G401.6 (cell line): Measurements from ENCODE around the gene PHLDA1.
"Not testable (repeated sequence)": the region's sequence is repeated elsewhere in the genome, so short reads cannot be mapped to it uniquely, and the experiment has no call there.

ENCODE experiments used
- FAIRE-seq: peaks from 2 replicates; lab custom pipeline; 2012; peaks lifted over from hg19 to GRCh38; lab: Jason Lieb, UNC

Gene PHLDA1

DNA sequence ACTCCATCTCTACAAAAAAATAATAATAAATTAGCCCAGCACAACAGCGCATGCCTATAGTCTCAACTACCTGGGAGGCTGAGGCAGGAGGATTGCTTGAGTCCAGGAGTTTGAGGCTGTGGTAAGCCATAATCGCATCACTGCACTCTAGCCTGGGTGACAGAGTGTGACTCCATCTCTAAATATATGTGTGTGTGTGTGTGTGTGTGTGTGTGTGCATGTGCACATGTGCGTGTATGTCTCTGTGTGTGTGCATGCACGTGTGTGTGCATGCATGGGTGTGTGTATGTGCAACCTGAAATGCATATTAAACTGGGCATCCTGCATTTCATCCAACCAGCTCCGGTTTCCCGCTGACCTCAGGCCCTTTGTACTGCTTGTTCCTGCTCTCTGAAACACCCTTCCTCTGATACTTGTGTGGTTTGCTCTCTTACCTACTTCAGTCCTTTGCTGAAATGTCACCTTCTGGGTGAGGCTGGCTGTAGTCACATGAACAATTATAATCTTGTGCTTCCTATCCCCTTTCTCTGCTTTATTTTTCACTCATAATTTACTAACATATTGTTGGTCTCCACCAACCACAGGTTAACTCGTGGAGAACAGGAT is 46.9 kb downstream of the PHLDA1 start:
- FAIRE-seq: no peak

DNA sequence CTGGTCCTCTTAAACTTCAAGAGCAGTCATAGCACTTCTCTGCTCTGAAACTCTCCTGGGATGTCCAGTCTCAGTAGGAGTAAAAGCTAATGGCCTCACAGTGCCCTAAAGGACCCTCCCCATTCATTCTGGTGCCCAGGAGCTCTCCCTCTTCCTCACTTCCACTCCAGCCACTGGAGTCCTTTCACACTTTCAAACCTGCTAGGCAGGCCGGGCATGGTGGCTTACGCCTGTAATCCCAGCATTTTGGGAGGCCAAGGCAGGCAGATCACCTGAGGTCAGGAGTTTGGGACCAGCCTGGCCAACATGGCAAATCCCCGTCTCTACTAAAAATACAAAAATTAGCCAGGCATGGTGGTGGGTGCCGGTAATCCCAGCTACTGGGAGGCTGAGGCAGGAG is 47.7 kb downstream of the PHLDA1 start:
- FAIRE-seq: not testable (repeated sequence)

DNA sequence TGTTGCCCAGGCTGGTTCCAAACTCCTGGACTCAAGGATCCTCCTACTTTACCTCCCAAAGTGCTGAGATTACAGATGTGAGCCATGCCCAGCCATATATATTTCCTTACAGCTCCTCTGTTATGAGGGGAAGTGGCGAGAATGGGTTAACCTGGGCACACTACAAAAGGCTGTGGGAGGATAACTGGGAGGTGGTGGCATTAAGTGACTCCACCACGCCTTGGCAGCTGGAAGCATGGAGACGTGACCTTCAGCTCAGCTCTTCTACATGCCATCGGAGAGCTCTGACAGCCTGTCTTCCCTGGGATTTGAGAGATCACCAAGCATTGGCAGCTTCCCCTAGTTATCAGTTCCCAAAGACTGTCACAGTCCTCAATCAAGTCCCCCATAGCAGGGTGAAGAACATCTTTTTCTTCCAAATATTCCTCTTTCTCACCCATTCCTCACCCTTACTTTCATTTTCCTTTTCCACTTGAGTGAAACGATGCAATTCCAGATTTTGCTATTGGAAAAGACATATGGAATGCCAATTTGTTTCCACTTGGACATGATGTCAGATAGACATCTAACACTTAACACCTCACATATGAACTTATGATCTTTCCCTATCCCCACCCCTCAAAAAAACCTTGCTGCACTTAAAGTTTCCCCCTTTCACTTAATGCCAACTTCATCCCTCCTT is 48.5 kb downstream of the PHLDA1 start:
- FAIRE-seq: no peak

DNA sequence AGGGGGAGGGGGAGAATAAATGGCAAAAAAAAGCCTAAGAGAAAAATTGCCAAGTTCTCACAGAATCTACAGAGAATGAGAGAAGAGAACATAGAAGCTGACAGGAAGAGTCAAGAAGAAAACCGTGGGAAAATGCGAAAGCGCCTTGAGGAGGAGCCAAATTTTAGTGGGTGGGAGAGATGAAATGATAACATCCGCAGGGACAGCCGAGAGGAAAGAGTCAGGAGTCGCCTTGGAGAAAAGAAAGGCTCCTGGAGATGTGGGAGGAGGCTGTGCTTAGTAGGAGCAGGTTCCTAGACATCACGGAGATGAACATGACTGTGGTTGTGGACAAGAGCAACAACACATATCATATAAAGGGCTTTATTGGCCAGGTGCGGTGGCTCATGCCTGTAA is 49.4 kb downstream of the PHLDA1 start:
- no peak for FAIRE-seq

DNA sequence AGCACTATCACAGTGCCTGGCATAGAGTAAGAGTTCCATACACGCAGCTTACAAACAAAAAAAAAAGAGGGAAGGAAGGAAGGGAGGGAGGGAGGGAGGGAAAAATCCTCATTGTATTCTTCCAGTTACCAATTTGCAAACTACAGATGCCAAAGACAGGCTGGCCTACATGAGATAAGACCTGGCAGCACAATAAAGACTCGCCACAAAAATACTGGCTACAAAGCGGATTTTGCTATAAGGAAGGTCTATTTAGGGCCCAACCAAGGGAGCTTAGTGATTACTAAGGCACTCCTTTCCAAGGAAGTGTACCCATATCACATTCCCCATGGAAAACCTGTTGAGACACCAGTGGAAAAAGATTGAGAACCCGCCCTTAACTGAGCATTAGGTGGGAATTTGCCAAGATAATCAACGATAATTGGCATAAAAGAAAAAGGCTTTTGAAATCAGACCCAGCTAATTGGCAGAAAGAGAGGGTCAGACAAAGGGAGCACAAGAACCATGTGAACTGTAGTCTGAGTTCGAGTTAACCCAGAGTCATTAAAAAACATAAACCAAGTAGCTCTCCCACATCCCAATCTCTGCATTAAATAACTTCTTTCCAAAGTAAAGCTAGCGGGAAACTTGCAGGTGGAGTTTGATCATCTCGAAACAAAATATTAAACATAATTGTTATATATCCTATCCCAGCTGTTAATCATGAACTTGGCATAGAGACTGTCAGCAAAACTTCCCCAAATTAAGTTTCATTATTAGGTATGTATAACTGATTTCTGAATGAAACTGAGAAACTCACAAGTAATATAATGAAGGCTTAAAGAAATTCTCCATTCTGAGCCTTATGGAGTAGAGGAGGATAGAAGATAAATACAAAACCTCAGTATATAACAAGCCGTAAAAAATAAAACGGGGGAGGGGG is 50.1 kb downstream of the PHLDA1 start:
- no peak for FAIRE-seq

DNA sequence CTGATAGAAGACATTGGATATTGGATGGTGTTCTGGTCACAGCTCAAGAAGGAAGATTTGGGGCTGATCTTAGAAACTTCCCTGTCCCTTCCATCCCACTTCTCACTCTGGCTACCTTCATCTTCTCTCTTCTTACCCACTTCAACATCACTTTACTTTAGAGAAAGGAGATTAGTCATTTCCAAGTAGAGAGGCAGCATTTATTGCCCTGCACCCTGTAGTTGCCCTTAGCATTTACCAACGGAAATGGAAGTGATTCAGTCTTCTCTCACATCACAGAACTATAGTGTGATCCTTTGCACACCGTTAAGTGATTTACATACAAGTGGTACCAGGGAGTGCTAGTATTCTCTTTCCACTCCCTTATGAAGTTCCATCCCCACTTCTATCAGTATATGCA is 52.4 kb downstream of the PHLDA1 start:
- FAIRE-seq: no peak

DNA sequence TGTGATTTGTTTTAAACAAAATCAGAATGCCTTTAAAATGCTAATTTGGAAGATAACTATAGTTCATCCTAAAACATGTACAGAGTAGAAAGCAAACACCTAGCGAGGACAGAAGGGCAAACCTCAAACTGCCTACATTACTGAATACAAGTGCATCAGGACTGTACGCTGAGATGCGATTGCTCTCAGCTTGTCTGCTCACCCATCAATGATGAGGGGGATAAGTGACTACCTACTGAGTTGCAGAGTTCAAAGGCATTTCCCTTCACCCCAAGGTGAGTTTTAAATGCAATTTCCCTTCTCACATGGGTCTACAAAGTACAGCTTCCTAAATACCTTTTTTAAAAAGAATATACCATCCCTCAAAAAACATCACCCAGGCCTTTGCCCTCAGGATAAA is 52.9 kb downstream of the PHLDA1 start:
- no peak for FAIRE-seq

DNA sequence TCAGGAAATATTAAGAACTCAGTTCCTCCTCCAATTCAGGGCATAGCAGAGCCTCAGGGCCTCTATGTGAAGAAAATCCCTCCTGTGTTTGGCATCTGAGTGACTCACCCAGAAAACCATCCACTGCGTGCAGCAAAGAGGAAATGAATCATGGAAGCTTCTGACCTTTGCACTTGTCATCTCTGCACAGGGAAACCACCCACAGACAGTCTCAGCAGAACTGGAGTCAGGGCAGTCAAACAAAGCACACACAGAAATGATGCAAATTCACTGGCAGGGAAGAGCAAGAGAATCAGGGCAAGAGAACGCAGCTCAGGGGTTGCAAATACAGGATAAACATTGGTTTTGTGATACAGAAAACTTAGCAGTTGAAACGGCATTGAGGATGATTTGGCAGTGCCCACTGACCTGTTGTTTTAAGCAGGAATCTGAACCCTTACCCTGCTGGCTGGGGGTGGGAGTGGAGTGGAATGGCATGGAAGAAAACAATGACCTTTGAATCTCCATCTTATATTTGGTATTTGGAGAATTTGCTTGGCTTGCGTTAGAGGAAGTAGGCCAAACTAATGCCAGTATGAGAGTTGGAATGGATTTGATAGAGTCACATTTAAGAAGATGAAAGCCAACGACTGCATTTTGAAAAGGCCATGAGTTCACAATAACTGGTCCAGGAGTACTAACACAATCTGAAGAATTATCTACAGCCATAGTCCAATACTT is 53.5 kb downstream of the PHLDA1 start:
- FAIRE-seq: peak; percentile 98

DNA sequence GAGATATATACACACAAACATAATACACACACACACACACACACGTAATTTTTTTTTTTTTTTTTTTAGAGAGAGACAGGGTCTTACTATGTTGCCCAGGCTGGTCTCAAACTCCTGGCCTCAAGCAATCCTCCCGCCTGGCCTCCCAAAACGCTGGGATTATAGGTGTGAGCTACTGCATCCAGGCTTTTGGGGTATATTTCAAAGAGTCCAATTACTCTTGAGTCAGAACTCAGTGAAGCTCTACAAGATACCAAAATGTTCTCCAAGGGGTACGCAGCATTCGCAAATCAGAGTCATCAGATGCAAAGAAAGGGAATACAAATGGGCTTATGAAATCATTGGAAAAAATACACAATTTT is 54.0 kb downstream of the PHLDA1 start:
- FAIRE-seq: no peak

DNA sequence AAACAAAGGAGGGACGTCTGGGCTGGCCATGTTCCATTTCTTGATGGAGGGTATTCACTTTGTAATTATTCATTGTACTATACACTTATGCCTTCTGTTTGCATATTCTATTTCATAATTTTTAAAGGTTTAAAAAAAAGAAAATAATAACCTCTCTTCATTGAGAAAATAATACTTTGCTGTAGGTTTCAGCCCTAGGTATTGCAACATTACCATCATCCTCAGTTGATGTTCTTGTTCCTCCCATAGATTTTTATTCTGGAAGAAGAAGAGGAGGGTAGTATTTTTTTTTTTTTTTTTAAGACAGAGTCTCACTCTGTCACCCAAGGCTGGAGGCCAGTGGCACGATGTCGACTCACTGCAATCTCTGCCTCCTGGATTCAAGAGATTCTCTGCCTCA is 54.7 kb downstream of the PHLDA1 start:
- FAIRE-seq: no peak

DNA sequence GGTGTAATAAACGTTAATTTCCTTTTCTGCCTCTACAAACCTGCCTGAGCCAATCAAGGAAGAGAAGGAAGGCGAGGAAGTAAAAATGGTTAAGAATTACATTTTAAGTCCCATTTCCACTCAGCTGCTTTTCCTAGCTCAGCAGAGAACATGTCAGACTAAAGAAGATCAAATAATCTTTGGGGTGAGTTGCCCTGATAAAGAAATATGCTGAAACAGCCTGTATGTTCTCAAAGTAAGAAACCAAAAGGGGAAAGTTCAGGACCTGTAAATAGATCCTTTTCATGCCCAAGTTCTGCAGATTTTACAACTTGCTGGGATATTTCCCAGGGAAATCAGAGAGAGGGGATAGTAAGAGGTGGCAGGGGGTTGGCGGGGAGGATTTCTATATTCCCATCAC is 55.5 kb downstream of the PHLDA1 start:
- no peak for FAIRE-seq

DNA sequence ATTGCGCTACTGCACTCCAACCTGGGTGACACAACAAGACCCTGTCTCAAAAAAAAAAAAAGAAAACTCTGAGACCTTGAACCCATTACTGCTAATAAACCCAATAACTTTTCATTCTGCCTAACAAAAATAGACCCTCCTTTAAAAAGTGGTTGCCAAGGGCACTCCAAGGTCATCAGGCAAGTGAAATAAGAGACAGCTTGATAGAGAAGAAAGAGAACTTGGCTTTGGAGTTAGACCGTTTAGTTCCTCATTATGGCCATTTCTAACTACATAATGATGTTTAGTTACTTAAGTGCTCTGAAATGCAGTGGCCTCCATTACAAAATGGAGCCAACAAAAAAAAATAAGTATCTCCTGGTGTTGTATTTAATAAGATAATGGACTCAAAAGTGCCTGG is 55.9 kb downstream of the PHLDA1 start:
- FAIRE-seq: no peak
